ENCODE data around the gene MTR.

DNA sequence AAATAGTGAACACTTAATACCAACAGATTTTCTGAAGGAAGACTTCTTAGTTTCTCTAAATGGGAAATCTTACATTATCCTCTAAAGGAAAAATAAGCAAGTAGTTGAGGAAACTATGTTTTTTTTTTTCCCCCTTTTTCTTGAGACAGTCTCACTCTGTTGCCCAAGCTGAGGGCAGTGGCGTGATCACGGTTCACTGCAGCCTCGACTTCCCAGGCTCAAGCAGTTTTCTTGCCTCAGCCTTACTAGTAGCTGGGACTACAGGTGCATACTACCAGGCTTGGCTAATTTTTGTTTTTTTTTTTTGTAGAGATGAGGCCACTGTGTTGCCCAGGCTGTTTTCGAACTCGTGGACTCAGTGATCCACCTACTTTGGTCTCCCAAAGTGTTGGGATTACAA, 3.9 kb downstream of the MTR start:
- TF ChIP-seq, protein P1, sequence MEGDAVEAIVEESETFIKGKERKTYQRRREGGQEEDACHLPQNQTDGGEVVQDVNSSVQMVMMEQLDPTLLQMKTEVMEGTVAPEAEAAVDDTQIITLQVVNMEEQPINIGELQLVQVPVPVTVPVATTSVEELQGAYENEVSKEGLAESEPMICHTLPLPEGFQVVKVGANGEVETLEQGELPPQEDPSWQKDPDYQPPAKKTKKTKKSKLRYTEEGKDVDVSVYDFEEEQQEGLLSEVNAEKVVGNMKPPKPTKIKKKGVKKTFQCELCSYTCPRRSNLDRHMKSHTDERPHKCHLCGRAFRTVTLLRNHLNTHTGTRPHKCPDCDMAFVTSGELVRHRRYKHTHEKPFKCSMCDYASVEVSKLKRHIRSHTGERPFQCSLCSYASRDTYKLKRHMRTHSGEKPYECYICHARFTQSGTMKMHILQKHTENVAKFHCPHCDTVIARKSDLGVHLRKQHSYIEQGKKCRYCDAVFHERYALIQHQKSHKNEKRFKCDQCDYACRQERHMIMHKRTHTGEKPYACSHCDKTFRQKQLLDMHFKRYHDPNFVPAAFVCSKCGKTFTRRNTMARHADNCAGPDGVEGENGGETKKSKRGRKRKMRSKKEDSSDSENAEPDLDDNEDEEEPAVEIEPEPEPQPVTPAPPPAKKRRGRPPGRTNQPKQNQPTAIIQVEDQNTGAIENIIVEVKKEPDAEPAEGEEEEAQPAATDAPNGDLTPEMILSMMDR (IDR thresholded peaks at IDR 0.05; ENCODE audit: low read length): no peak
- no peak for TF ChIP-seq EZH2 (IDR thresholded peaks at IDR 0.05; ENCODE audit: borderline replicate concordance, low read length)
